Type B pancreatic cell (in vitro differentiated cells): ENCODE data around the gene YWHAE. TPM values are rescaled to one million over a fixed set of nuclear protein-coding genes. Genes with fewer than 3 reads are reported as not detected.
"Not testable (repeated sequence)": the region's sequence is repeated elsewhere in the genome, so short reads cannot be mapped to it uniquely, and the experiment has no call there.

Experiments used
- DNase-seq: peaks from one replicate; pipeline ENCODE4 v3.0.0; 2021; ENCODE audit warnings: mixed read lengths; ENCODE audit not compliant: unreplicated experiment; ENCODE audit errors: extremely low spot score
- H3K27ac Mint-ChIP-seq: 2 replicates; pipeline ENCODE4 v1.8.0; 2021; ENCODE audit warnings: mild to moderate bottlenecking, mixed read lengths
- H3K27me3 Mint-ChIP-seq: 2 replicates; pipeline ENCODE4 v1.8.0; 2021; ENCODE audit warnings: mixed read lengths
- H3K36me3 Mint-ChIP-seq: 2 replicates; pipeline ENCODE4 v1.8.0; 2021; ENCODE audit warnings: mixed read lengths
- H3K4me1 Mint-ChIP-seq: one replicate; pipeline ENCODE4 v1.8.0; 2021; ENCODE audit warnings: mixed read lengths; ENCODE audit not compliant: unreplicated experiment
- H3K4me3 Mint-ChIP-seq: 2 replicates; pipeline ENCODE4 v1.8.0; 2021; ENCODE audit warnings: mild to moderate bottlenecking, mixed read lengths
- H3K9me3 Mint-ChIP-seq: 2 replicates; pipeline ENCODE4 v1.8.0; 2021; ENCODE audit warnings: mixed read lengths
- long read RNA-seq: library from polyadenylated mRNA; unstranded; transcript quantifications from one replicate; pipeline ENCODE4 v2.0.0, GENCODE V29; 2020
- total RNA-seq: library from RNA; stranded (reverse); gene quantifications from 2 replicates; pipeline ENCODE4 v1.2.1, GENCODE V29; 2021; ENCODE audit warnings: low replicate concordance
- TF ChIP-seq, protein P1 (sequence below): fragments of 200-600 bp; sonication (generic); conservative IDR thresholded peaks from 2 replicates; pipeline ENCODE4 v1.5.0; 2021; ENCODE audit warnings: antibody characterized with exemption, mild to moderate bottlenecking

YWHAE gene
- total RNA-seq: 674 and 773 TPM in 2 replicates
- long read RNA-seq, transcript YWHAE-201 (6 exons, 2,211 nt): major isoform, 177 of 194 reads
- long read RNA-seq, transcript YWHAE-208 (7 exons, 1,818 nt): minor isoform, 7 of 194 reads
- long read RNA-seq, partial matches to known transcripts: 5 of 194 reads
- long read RNA-seq, other reads (novel, unspliced or antisense): 1 of 194 reads

DNA sequence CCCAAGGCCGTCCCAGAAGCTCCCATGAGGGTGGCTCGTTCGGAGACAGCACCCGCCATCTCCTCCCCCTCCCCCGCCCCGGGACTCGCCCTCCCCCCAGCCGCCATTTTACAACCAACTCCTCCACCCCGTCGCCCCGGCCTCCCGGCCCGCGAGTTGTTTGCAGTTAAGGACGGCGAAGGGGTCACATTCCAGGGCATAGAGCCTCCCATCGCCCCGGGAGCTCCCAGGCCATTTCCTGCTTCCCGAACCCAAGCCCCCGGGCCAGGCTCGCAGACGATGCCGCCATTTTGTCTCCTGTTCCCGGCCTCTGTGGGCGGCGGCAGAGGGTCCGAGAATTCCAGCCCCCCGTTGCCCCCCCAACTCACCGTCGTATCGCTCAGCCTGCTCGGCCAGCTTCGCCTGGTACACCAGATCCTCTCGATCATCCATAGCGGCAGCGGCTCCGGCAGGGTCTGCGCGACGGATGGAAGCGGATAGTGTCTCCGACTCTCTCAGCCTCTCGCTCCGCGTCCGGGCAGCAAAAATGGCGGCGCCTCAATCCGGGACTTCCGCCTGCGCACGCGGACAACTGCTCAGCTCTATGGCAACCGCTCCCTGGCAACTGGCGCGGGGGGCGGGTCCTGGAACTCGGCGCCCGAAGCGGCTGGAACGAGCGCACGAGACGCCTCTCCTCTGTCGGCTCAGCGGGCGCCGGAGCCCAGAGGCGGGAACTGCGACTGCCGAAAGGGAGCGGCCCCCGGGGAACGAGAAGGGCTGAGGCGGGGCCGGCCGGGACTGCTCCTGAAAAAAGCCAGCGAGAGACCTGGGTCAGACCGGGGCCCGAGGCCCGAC, at the start of gene YWHAE:
TSS of gene YWHAE (minus strand) at position 544 of the 834 bp plus-strand sequence. CDS start at position 432, 112 bp downstream.
- H3K27me3 Mint-ChIP-seq: peaks cover 4% of the 10 kb centered on the region
- H3K4me3 Mint-ChIP-seq: peak within 1 kb of the TSS; percentile 100
- H3K4me1 Mint-ChIP-seq: peaks cover 12% of the 10 kb centered on the region
- DNase-seq: peak; percentile 98
- peaks cover 20% of the 10 kb centered on the region for H3K36me3 Mint-ChIP-seq
- no peaks in the 10 kb centered on the region for H3K9me3 Mint-ChIP-seq
- peak within 1 kb of the TSS; percentile 100 for H3K27ac Mint-ChIP-seq
- TF ChIP-seq, protein P1, sequence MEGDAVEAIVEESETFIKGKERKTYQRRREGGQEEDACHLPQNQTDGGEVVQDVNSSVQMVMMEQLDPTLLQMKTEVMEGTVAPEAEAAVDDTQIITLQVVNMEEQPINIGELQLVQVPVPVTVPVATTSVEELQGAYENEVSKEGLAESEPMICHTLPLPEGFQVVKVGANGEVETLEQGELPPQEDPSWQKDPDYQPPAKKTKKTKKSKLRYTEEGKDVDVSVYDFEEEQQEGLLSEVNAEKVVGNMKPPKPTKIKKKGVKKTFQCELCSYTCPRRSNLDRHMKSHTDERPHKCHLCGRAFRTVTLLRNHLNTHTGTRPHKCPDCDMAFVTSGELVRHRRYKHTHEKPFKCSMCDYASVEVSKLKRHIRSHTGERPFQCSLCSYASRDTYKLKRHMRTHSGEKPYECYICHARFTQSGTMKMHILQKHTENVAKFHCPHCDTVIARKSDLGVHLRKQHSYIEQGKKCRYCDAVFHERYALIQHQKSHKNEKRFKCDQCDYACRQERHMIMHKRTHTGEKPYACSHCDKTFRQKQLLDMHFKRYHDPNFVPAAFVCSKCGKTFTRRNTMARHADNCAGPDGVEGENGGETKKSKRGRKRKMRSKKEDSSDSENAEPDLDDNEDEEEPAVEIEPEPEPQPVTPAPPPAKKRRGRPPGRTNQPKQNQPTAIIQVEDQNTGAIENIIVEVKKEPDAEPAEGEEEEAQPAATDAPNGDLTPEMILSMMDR: no peak

DNA sequence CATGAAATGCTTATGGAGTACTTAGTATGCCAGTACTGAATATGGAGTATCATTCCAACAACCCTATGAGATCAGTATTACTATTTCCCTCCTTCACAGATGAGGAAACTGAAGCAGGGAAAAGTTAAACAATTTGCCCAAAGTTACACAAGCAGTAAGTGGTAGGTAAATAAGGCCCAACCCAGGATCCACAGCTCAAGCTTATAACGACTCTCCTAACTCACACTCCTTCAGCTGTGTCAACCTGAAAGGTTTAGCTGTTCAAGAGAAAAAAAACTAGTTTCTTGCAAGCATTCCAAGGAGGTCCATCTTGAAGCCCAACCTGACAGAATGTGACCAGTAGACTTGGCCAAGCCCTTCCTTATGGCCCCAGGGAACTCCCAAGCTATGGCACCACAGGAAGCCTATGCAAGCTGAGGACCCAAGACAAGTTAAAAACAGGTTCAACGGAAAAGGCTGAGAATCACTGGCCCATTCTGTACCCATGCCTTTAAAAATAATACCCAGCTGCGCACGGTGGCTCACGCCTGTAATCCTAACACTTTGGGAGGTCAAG, 49.5 kb upstream of the YWHAE start:
- Mint-ChIP-seq H3K9me3 (no peaks in the 10 kb centered on the region), H3K4me3 (no peak overlapping the region), H3K27ac (peak overlapping the region; percentile 37), H3K27me3 (no peaks in the 10 kb centered on the region), H3K4me1 (peaks cover 24% of the 10 kb centered on the region), H3K36me3 (peaks cover 17% of the 10 kb centered on the region)
- TF ChIP-seq, protein P1: no peak
- DNase-seq: no peak

DNA sequence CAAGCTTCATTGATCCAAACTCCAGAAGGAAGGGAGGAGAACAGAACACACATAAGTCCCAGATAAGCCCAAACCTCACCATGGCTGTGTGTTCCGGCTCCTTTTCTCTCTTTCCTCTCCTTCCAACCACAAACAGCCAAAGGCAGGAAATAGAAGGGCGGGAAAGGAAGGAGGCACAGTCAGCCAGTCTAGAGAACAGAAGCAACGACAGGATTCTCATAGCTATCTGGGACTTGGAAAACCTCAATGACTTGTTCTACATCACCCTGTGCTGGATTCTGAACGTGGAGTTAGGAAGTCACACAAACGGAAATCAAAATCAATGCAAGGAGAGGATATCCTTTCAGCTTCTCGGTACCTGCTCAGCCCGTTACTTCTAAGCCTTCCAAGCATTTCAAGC, 47.0 kb upstream of the YWHAE start:
- Mint-ChIP-seq H3K36me3 (peaks cover 17% of the 10 kb centered on the region), H3K27ac (peak overlapping the region; percentile 55), H3K27me3 (no peaks in the 10 kb centered on the region), H3K4me3 (no peak overlapping the region), H3K4me1 (peaks cover 11% of the 10 kb centered on the region), H3K9me3 (no peaks in the 10 kb centered on the region)
- TF ChIP-seq, protein P1: no peak
- DNase-seq: no peak

DNA sequence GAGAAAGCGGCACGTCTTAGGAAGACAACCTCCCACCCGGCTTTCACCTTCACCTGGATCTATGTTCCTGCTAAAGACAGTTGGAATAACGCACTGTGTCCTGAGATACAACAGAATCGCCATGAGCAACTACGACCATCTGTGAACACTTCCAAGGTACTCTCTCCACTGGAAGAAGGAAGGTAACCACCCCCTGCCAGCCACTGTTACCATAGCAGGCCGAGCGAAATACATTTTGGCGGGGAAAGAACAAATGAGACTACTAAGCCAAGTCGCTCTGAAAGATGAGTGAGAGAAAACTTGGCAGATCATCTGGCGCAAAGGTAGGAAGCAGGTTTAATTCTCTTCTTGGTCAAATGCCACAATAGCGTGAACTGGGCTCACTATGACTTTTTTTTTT, 46.2 kb upstream of the YWHAE start:
- no peak overlapping the region for H3K27ac Mint-ChIP-seq

DNA sequence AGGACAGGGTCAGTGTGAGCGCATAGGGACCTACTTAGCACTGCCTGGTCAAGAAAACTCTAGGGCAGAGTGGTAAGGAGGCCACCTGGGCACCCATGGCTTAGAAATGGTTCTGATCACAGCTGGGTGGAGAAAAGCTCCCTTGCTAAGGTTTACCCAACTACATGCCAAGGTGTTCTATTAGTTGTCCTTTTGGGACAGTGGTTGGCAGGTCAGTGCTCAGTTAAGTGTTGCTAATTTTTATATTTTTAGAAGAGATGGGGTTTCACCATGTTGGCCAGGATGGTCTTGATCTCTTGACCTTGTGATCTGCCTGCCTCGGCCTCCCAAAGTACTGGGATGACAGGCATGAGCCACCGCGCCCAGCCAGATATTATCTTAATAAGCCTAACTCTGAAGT, 45.7 kb upstream of the YWHAE start:
- not testable (repeated sequence) for H3K9me3 Mint-ChIP-seq, H3K4me1 Mint-ChIP-seq, H3K4me3 Mint-ChIP-seq, H3K27me3 Mint-ChIP-seq, DNase-seq, H3K27ac Mint-ChIP-seq
- H3K36me3 Mint-ChIP-seq: peaks cover 17% of the 10 kb centered on the region

More for the DNA sequence above, 46.2 kb upstream of the YWHAE start:
- Mint-ChIP-seq H3K9me3 (no peaks in the 10 kb centered on the region), H3K4me3 (no peak overlapping the region), H3K4me1 (peaks cover 8% of the 10 kb centered on the region), H3K36me3 (peaks cover 17% of the 10 kb centered on the region), H3K27me3 (no peaks in the 10 kb centered on the region)
- no peak for DNase-seq
- TF ChIP-seq, protein P1: no peak

DNA sequence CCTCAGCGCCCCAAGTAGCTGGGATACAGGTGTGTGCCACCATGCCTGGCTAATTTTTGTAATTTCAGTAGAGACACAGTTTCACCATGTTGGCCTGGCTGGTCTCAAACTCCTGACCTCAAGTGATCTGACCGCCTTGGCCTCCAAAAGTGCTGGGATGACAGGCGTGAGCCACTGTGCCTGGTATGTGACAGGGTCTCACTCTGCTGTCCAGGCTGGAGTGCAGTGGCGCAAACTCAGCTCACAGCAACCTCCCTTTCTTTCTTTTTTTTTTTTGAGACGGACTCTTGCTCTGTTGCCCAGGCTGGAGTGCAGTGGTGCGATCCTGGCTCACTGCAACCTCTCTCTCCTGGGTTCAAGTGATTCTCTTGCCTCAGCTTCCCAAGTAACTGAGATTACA, 42.7 kb upstream of the YWHAE start:
- not testable (repeated sequence) for H3K27ac Mint-ChIP-seq, H3K9me3 Mint-ChIP-seq, H3K27me3 Mint-ChIP-seq, H3K4me1 Mint-ChIP-seq, H3K4me3 Mint-ChIP-seq, DNase-seq
- H3K36me3 Mint-ChIP-seq: peaks cover 15% of the 10 kb centered on the region
